Measurements from ENCODE around the gene C11orf97.
"Not testable (repeated sequence)": the region's sequence is repeated elsewhere in the genome, so short reads cannot be mapped to it uniquely, and the experiment has no call there.

Gene C11orf97

DNA sequence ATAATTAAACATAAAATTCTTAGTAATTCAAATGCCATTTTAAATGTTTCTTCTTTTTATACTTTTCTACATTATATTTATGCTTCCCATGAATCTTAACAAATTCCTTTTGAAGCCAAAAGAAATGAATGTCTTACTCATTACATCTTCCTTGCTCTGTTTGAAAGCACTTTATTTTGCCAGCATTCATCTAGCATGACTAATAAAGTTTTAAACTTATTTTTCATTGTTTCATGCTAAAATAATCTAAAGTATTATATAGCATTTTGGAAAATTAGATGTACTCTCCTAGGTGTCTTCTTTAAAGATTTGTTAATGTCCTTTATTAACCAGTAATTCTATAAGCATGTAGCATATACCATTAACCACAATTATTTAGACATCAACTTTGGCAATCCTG, 45.2 kb downstream of the C11orf97 start:
- no peak for DNase-seq (ENCODE audit: low read depth, low spot score)

DNA sequence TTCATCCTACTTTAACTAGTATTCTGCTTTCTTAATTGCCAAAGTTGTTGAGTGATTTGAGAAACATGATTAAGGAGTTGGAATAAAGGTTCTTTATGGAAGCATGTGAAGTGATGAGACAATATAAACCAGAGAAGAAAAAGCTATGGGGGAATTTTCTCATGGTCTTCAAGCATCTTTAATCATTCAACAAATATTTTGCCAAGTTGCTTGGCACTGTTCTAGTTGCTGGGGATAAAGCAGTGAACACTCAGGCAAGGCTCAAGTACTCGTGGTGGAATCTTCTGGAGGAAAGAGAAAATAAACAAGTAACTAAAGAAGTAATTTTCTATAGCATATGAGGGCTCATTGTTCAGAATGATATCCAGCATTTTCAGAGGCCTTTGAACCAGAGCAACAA, 45.7 kb downstream of the C11orf97 start:
- peak; percentile 33 for DNase-seq (ENCODE audit: low read depth, low spot score)

DNA sequence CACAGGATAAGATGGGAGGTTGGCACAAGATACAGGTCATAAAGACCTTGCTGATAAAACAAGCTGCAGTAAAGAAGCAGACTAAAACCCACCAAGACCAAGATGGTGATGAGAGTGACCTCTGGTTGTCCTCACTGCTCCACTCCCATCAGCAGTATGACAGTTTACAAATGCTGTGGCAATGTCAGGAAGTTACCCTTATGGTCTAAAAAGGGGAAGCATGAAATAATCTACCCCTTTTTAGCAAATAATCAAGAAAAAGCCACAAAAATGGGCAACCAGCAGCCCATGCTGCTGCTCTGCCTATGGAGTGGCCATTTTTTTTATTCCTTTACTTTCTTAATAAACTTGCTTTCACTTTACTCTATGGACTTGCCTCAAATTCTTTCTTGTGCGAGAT, 46.2 kb downstream of the C11orf97 start:
- no peak for DNase-seq (ENCODE audit: low read depth, low spot score)

DNA sequence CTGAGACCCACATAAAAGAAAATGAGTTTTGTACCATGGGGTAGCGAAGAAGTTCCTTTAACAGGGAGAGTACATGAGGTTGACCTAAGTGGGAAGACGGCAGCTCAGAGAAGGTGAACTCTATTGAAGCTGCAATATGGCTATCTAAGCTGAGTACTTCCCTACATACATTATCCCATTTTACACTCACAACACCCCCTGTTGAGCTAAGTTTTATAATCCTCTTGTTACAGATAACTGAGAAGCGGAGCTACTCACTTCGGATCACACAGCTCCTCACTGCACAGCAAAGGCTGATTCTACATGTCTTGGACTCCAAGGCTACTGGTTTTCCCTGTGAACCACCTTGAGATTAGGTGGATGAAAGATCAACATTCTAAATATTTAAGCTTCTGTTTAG, 46.7 kb downstream of the C11orf97 start:
- no peak for DNase-seq (ENCODE audit: low read depth, low spot score)

DNA sequence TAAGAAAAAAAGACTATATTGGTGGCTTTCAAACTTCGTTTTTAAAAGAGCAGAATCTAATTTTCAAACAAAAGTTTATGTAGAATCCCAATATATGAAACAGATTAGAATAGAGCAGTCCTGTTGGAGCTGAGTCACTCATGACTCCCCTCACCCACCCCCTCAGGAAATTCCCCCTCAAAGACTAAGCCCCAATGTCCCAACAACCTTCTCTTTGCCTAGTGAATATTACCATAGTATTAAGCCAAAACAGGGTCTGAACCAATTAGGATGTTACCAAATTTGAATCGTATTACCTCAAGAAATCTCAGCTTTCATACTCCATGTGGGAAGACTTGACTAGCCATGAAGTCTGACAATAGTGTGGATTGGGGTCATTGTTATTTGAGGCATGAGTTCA, 47.1 kb downstream of the C11orf97 start:
- DNase-seq (ENCODE audit: low read depth, low spot score): no peak

DNA sequence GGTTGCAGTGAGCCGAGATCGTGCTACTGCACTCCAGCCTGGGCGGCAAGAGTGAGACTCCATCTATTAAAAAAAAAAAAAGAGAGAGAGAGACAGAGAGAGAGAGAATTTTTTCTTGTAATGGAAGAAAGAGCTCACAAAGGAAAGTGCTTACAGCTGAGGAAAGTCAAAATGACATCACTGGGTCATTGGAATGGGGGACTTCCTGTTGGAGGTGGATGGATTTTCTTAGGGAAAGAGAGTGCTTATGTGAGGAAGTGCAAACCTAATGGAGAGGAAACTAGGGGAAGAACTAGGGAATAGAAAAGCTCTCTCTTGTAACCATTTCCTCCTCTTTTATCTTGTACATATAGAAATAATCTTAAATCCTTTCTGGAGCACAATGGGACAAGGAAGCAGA, 48.6 kb downstream of the C11orf97 start:
- DNase-seq (ENCODE audit: low read depth, low spot score): no peak

DNA sequence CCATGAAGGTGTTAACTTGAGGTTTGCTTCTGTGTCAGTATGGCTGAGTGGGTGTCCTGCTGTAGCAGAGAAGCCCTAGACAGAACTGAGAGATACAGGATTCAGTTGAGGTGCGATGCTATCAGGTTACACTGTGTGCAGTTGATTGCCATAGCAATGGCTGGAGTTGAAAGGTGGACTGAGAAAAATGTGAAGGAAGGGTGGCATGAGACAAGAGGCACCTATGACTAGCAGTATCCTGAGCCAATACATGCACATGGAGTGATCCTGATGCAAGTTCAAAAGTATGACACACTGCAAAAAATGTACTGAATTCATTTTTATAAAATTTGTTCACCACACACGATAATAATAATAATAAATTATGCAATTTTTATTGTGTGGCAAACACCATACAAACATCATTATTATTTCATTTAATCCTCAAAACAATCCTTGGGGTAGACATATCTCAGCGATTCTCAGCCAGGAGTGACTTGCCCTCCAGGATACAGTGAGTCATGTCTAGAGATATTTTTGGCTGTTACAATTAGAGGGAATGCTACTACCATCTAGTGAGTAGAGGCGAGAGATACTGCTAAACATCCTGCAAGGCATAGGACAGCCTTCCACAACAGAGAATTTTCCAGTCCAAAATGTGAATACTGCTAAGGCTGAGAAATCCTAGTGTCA, 51.1 kb downstream of the C11orf97 start:
- DNase-seq (ENCODE audit: low read depth, low spot score): peak; percentile 52

DNA sequence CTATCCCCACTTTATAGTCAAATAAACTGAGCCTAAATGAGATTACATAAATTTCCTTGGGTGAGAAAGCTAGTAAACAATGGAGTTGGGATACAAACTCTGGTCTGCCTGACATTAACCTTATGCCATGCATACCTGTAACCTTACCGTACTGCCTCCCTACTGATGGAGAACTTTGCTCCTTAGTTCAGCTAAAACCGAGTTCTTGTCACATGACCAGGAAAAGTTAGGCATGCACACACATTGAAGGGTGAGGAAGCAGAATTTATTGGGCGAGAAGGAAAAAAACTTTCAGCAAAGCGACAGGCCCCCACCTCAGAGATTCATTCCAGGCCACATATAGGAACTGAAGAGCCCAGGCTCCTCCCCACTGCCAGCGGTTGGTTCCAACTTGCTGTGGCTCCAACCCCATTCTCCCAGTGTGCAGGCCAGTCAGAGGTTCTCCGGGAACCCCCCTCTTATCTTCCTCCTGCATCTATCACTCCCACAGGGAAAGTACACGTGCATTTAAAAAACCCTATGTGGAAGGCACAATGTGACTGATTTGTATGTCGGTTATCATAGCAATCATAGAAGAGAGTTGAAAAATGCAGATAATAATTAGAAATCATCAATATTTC, 51.7 kb downstream of the C11orf97 start:
- DNase-seq (ENCODE audit: low read depth, low spot score): no peak

DNA sequence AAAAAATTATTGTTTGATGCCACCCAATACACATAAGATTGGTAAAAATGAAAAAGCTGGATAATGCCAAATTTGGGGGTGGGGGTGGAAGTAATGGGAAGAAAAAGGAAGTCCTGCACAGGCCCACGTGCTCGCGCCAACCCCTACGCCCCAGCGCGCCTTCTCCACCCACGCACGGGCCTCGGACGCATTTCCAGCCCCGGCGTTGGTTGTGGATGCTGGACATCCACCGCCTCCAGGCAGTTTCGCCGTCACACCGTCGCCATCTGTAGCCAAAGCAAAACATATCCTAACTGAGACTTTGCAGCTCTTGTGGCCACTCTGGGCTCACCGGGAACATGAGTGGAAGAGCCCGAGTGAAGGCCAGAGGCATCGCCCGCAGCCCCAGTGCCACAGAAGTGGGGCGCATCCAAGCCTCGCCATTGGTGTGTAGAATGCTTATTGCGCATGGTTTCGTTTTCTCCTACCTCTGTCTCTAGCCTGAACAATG, 55.0 kb downstream of the C11orf97 start, which contains the start of gene PIWIL4:
Gene PIWIL4 (plus strand): TSS at position 188 of the 490 bp plus-strand sequence. CDS start 151 bp downstream, at position 339.
- DNase-seq (ENCODE audit: low read depth, low spot score): no peak

DNA sequence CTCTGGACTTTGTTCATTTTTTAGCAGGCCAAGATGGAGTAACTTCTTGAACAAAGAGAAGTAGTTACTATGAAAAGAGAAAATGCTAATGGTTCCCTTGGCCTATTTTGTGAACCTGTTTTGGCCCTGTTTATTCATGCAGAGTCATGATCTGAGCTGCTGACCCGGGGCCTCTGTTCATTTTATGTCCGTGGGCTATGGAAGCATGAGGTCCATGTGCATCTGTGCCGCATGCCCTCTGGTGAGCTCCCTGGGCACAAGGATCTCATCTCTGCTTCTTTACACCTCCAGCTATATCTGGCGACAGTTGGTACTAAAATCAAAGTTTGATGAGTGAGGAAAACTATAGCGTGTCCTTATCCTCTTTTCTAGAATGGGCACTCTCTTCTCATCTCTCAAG, 55.9 kb downstream of the C11orf97 start:
- no peak for DNase-seq (ENCODE audit: low read depth, low spot score)

DNA sequence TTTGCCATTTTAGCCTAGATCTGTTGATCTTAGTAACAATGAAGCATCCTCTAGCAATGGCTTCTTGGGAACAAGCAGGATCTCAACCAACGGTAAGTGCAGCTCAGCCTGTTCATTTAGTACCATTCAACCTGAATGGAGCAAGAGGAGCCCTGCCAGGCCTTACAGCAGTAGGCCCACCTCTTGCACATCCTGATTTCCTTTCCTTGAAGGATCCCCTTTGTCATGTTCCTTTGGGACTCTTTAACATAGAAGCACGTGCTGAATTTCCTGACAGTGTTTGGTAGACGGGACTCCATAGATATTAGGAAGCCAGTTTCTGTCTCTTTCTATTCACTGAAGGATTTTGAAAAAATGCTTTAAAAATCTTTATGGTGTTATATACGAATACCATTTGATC, 56.5 kb downstream of the C11orf97 start:
- DNase-seq (ENCODE audit: low read depth, low spot score): no peak

DNA sequence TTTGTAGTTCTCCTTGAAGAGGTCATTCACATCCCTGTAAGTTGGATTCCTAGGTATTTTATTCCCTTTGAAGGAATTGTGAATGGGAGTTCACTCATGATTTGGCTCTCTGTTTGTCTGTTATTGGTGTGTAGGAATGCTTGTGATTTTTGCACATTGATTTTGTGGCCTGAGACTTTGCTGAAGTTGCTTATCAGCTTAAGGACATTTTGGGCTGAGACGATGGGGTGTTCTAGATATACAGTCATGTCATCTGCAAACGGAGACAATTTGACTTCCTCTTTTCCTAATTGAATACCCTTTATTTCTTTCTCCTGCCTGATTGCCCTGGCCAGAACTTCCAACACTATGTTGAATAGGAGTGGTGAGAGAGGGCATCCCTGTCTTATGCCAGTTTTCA, 60.7 kb downstream of the C11orf97 start:
- DNase-seq (ENCODE audit: low read depth, low spot score): not testable (repeated sequence)

DNA sequence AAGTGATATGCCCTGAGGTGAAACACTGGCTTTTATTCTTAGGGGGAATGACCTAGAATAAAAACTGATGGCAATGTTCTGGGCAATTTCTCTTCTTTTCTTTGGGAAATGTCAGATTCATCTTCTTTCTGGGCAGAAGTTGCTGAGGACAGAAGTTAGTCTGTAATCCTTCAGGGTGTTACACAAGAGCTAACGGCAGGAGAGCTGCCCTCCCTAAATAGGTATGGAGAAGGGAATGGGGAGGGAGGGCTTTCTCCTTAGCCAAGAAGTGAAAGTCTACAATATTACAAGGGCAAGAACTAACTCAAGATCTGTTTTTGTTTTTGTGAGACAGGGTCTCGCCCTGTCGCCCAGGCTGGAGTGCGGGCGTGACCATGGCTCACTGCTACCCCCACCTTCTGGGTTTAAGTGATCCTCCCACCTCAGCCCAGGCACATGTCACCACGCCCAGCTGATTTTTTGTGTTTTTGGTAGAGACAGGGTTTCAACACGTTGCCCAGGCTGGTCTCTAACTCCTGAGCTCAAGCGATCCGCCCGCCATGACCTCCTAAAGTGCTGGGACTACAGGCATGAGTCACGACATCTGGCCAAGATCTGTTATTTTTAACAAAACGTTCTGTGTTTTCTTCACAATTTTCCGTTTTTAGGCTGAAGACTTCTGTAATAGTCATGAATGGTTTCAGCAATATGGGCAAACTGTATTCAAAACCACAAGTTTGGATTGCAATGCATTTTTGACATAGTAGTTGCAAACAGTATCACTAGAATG, 62.1 kb downstream of the C11orf97 start:
- peak; percentile 33 for DNase-seq (ENCODE audit: low read depth, low spot score)

DNA sequence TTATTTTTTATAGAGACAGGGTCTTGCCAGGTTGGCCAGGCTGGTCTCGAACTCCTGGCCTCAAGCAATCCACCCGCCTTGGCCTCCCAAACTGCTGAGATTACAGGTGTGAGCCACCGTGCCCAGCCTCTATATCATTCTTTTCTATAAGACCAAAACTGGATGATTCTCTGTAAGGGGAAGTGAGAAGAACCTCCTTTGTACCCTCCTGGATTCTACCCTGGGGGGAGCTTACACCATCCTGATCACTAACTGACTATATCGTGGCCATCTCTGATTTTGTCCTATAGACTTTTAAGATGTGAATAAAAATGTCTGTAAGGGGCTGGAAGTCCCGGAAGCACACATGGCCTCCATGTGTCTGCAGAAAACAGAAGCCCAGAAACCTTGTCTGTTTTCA, 64.0 kb downstream of the C11orf97 start:
- DNase-seq (ENCODE audit: low read depth, low spot score): no peak

DNA sequence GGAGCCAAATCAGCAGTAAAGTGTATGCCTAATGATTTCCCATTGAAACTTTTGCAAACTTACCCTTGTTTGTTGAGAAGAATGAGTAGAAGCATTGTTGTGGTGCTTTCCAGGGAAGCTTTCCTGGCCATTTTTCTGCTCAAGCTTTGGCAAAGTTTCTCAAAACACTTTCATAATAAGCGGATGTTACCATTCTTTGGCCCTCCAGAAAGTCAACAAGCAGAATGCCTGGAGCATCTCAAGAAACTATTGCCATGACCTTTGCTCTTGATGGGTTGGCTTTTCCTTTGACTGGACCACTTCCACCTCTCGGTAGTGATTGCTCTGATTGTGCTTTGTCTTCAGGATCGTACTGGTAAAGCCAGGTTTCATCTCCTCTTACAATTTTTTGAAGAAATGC, 65.6 kb downstream of the C11orf97 start:
- no peak for DNase-seq (ENCODE audit: low read depth, low spot score)
